GM18858 (cell line): ENCODE measurements around the gene NFIC.

Source experiments
- ATAC-seq: cut with Tn5 transposase; IDR thresholded peaks from one replicate; pipeline ENCODE4 v1.9.1; 2021; ENCODE audit not compliant: unreplicated experiment

The NFIC gene

DNA sequence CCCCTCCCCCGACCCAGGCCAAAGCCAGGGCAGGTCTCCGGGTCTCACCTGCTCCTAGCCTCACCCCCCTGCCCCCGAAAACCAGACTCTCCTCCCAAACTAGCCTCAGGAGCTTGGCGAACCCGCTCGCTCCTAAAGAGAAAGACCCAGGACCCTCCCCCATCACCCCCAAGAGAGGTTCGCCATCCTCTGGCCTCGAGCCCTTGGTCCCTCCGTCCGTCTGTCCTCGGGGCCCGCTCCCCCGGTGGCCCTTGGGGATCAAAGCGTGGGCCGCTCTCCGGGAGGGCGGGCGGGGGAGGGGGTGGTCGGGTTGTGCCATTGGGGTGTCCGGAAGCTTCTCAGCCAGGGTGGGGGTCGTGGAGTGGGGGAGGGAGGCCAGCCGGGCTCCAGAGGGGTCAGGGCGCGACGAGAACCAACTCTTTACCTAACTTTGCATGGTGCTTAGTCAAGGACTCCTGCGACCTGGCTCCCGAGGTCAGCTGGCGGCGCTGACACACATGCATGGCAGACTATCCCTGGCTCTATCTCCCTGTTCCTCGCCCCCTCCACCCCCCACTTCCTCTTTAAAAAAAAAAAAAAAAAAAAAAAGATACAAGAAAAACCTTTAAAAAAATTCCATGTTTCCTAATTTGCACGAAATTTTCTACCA is 98.3 kb downstream of the NFIC start:
- ATAC-seq, result no peak

DNA sequence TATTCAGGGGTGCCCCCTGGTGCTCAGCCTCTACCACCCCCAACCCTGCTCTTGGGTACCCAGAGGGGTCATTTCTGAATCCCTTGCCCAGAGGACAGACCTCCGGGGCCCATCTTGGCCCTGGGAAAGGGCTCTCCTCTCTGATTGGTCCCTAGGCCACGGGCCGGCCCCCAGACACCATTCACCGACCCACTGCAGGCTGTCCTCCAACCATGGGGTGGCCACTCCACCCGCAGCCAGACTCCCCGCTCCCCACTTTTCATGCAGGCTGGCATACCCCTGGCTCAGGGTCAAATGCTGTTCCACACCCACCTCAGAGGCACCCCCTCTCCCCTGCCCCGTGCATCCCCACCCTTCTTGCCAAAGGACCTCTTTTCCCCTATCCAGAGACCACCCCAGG is 99.2 kb downstream of the NFIC start:
- no peak for ATAC-seq

DNA sequence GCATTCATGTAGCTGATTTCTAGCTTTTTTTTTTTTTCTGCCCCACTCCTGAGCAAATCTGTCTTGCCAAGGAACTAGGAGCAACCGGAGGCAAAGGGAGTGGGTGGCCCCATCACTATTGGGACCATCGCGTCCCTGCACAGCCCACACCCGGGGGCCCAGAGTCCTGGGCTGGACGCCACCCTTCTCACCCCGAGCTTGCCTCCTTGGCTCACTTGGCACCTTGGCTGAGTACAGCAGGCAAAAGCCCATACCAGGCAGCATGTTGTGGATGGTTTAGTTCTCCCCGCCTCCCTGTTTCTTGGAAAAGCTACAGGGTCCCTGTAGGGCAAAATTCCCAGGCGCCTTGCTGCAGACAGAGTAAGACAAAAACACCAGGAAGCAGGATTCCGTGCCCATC is 100.3 kb downstream of the NFIC start:
- no peak for ATAC-seq

DNA sequence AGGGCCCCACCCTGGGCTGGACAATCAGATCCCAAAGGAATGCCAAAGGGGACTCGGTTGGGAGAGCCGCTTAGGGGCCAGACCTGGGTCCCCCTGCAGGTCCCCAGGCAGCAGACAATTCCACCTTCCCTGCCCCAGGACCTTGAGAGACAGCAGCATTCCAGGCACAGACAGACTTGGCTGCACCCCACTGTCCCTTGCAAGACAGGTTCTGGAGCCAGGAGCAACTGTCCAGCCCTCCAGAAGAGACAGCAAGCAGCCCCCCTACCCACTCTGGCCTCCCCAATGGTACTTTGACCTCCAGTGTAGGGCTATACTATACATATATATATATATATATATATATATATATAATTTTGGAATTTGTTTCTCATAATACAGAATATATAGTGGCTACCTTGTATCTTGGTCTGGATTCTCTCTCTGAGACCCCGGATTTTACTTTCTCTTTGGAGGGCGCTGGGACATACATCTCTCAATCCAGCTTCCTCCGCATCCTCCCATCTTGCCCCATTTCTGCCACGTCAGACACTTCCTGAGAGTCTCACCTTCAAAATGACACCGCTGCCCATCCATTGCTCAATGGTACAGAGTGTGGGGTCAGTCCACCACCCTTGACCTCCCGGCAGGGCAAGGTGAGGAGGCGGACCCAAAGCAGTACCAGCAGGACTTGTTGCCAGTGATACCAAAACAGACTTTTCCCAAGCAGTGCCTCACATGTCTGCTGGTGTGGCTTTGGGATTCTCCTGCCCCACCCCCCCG is 101.2 kb downstream of the NFIC start:
- no peak for ATAC-seq

DNA sequence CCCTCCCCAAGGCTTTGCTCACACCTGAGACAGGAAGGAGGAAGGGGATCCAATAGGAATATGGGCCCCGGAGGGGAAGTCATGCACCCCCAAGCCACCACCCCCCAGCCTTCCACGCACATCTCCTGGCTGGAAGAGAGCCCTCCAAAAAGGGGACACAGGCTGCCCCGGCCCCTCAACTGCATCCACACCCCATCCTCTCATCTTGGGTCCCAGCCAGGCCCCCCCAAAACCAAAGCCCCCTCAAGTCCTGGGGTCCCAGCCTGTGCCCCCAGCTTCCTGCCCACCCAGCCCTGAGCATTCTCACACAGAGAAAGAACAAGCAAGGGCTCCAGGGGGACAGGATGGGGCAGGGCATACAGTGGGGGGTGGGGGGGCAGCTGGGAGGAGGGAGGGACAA is 101.8 kb downstream of the NFIC start:
- ATAC-seq, result no peak

DNA sequence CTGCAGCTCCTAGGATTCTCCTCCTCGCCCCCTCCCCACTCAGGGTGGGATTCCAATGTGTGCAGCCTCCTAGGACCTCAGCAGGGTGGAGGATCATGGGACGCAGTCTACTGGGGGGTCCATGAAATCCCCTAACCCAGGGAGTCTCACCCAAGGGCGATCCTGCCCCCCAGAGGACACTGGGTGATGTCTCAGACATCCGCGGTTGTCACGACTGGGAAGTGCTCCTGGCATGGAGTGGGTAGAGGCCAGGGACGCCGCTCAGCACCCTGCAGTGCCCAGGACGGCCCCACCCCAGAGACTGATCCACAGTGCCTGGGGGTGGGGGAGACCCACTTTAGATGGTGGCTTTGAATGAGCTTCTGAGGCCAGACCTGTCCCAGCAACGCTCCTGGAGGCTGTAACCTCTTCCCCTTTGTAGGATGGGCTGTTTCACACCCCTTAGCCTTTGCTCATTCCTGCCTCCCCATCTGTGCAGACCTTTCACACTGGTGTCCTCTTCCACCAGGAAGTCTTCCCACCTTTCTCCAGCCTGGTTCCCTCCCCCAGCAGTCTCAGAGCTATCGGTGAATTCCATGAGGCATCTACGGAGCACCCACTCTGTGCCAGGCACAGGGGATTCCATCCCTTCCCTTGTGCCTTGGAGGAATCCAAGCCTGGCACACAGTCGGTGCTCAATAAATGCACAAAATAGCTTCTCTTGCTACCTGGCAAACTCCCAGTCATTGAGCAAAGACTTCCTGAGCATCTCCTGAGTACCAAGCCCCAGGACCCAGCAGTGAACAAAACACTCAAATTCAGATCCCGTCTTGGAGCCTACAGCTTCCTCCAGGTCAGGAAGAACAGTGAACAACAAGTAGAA is 103.5 kb downstream of the NFIC start:
- ATAC-seq, result no peak

DNA sequence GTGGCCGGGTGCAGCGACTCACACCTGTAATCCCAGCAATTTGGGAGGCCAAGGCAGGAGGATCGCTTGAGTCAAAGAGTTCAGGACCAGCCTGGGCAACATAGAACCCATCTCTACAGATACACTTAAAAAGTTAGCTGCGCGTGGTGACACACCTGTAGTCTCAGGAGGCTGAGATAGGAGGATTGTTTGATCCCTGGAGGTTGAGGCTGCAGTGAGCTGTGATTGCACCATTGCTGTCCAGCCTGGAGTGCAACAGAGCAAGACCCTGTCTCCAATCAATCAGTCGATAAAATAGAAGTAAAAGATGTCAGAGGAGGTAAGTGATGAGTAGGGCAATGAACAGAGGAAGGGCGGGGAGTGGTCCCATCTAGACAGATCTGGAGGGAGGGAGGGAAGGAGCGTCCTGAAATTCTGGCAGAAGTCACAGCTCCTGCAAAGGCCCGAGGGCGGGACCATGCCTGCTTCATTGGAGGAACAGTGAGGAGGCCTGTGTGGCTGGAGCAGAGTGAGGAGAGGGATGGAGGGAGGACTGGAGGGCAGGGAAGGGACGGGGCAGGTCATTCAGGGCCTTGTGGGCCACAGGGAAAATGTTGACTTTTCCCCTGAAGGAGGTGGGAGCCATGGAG is 104.2 kb downstream of the NFIC start:
- ATAC-seq, result no peak

DNA sequence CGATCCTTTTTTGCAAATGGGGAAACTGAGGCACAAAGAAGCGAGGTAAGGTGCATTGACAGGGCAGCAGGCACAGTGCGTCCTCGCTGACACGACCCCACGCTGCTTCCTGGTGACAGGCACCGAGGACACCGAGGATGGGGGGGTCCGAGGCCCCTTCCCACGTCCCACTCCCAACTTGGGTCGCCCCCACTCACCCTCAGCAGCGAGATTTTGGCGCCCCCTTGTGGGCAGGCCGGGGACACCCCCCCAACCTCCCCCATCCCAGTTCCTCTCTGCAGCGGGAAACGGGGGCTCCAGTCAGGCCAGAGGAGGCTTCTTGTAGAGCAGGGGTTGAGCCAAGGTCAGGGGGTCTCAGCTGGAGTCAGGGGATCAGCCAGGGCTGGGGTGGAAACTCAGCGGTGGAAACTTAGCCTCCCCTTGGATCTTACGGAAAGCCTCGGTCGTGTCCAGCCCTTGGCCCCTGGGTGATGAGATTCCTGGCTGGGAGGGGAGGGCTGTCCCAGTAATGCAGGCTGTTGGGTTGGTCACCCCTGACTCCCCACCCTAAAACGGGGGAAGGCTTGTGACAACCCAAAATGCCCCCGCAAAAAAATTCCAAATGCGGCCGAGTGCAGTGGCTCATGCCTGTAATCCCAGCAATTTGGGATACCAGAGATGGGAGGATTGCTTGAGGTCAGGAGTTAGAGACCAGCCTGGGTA is 105.7 kb downstream of the NFIC start:
- no peak for ATAC-seq

DNA sequence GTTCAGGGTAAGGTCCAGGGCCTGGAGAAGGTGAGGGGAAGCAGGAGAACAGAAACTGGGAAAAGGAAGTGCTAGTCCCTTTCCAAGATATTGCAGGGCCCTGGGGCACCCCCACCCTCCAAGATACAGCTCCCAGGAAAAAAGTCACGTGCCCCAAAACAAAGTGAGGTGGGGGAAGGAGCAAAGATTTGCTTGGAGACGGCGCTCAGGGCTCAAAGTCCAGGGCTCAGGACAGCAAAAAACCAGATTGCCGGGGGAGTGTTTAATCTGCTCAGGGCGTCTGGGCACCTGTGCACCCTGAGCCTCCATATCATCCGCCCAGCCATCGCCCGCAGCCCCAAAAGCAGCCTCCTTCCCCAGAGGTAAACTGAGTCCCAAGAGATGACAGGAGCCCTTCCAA is 107.6 kb downstream of the NFIC start:
- ATAC-seq, result no peak

DNA sequence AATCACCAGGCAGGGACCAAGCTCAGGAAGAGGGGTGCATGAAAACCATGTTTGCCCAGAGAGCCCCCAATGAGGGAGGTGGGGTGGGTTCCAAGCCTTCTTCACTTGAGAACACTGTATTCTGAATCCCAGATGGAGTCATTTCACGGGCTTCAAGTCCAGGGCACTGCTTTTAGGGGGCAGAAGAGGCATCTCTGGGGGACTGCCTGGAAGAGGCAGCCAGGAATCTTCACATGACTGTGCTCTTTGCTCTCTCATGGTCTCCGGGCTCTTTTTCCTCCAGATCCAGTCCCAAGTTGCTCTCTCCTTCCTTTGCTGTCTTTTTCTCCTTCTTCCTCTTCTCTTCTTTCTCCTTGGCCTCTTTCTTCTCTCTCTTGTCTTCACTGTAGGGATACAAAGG is 108.2 kb downstream of the NFIC start:
- ATAC-seq, result no peak

DNA sequence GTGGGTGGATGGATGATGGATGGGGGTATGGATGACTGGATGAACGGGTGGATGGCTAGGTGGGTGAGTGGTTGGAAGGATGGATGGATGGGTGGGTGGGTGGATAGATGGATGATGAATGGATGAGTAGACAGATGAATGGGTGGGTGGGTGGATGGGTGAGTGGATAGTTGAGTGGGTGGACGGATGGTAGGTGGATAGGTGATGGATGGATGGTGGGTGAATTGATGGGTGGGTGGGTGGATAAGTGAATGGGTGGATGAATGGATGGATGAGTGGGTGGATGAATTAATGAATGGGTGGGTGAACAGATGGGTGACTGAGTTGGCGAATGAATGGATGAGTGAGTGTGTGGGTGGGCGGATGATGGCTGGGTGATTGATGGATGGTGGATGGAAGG is 109.1 kb downstream of the NFIC start:
- no peak for ATAC-seq

DNA sequence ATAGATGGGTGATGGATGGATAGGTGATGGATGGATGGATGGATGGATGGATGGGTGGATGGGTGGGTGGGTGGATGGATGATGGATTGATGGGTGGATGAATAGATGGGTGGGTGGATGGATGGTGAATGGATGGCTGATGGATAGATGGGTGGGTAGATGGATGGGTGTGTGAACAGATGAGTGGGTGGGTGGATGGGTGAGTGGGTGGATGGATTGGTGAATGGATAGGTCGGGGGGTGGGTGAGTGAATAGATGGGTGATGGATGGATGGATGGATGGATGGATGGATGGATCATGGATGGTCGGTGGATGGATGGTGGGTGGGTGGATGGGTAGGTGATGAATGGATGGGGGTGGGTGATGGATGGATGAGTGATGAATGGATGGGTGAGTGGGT is 110.4 kb downstream of the NFIC start:
- no peak for ATAC-seq

DNA sequence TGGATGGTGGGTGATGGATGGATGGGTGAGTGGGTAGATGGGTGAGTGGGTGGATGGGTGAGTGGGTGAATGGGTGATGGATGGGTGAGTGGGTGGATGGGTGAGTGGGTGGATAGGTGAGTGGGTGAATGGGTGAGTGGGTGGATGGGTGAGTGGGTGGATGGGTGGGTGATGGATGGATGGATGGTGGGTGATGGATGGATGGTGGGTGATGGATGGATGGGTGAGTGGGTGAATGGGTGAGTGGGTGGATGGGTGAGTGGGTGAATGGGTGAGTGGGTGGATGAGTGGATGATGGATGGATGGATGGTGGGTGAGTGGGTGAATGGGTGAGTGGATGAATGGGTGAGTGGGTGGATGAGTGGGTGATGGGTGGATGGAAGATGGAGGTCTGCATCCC is 111.1 kb downstream of the NFIC start:
- ATAC-seq, result no peak

DNA sequence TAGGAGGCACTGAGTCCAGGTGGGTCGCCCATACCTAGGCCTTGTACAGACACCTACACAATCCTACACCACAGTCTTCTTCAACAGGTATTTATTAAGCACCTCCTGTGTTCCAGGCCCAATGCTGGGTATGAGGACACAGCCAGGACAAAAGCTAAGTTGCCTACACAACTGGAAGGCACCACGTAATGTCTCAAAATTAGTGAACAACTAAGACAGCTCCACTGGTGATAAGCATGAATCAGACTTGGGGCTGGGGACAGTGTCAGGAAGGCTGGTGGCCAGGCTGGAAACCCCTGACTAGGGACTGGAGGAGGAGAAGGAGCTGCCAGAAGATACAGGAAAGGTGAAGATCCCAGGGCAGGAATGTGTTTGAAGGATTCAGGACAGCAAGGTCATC is 111.6 kb downstream of the NFIC start:
- no peak for ATAC-seq

DNA sequence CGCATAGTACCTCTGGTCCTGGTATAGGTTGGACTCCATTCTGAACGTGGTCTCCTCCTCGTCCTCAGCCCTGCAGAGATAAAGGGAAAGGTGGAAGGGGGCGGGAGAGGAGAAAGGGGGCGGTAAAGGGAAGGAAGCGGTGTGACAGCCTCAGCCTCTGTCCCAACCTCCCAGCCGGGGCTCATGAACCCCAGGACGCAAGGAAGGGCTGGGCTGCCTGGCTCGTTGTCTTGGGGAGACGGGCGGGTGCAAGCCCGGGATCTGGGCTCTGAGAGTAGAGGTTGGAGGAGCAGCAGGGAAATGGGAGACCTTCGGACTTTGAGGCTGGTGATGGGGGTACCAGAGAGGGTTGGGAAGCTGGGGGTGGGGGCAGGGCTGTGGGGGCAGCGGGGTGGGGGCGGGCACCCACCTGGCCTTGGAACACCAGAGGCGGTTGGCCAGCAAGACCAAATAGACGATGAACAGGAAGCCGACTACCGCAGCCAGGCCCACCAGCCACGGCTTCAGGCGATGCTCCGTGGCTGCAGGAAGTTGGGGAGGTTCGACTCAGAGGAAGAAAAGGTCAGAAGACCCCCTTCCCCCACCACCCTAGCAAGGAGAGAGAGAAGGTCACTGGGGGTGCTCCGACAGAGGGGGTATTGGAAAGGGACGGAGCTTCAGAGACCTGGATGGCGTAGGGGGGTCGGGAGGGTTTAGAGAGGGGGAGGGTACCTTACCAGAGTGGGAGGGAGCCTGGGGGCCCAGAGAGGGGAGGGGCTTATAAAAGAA is 112.2 kb downstream of the NFIC start:
- ATAC-seq, result no peak

DNA sequence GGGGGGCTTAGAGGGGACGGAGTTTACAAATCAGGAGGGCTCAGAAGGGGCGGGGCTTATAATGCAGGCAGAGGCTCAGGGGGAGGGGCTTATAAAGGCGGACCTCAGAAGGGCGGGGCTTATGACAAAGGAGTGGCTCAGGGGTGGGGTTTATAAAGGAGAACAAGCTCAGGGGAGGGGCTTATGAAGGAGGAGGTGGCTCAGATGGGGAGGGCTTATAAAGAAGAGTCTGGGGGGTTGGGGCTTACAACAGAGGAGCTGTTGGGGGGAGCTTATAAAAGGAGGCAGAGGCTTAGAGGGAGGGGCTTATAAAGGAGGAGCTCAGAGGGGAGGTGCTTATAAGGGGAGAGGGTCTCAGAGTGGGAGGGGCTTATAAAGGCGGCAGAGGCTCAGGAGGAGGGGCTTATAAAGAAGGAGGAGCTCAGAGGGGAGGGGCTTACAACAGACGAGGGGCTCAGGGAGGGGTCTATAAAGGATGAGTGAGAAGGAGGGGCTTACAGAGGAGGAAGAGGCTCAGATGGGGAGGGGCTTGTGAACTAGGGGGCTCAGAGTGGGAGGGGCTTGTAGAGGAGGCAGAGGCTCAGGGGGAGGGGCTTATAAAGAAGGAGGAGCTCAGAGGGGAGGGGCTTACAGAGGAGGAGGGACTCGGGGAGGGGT is 112.9 kb downstream of the NFIC start:
- no peak for ATAC-seq

DNA sequence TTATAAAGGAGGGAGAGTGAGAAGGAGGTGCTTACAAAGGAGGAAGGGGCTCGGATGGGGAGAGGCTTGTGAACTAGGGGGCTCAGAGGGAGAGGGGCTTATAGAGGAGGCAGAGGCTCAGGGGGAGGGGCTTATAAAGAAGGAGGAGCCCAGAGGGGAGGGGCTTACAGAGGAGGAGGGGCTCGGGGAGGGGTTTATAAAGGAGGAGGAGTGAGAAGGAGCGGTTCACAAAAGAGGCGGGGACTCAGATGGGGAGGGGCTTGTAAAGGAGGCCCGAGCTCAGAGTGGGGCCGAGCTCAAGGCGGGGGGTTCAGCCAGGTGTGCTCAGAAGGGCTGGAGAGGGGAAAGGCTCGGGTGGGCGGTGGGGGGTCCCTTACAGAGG is 113.4 kb downstream of the NFIC start:
- no peak for ATAC-seq

DNA sequence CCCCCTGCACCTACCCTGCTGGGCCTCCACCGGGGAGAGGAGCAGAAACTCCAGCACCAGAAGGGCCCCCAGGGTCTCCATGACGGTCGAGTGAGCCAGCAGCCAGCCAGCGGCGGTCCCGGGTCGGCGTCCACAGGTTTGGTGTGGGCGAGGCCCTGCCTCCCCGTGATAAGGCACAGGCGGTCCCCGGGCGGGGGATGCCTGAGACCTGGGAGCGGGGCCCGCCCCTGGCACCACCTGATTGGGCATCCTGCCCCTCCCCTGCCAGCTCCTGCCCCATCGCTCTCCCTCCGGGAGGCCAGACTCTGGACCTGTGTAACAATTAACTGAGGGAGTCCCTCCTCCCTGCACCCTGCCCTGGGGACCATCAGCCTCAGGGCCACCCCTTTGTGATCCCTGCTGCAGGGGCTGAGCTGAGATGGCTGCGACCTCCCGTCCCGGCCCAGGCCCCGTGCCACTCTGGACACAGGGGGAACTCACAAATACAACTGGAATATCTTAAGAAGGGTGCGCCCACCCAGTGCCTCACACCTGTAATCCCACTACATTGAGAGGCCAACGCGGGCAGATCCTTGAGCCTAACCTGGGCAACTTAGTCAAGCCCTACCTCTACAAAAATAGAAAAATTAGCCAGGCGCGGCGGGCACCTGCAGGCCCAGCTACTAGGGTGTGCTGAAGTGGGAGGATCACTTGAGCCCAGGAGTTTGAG is 114.2 kb downstream of the NFIC start, which contains the start of gene SMIM24:
TSS of gene SMIM24 (minus strand) at position 143 of the 709 bp plus-strand sequence. CDS start at position 81, 62 bp downstream.
- ATAC-seq, result no peak
